GM23248 (cell line): ENCODE measurements around the gene C2orf81. TPM values are rescaled to one million over a fixed set of nuclear protein-coding genes. Genes with fewer than 3 reads are reported as not detected.

Experiments
- DNase-seq: peaks from one replicate; pipeline ENCODE4 v3.0.0-alpha.2; 2015
- H2AFZ ChIP-seq: fragments of 200-600 bp; sonication (generic); 2 replicates; pipeline ENCODE4 v1.6.1; 2016; ENCODE audit warnings: antibody characterized with exemption
- H3F3A ChIP-seq: fragments of 200-600 bp; sonication (generic); 2 replicates; pipeline ENCODE4 v1.6.1; 2016; ENCODE audit warnings: mild to moderate bottlenecking, antibody characterized with exemption, mixed run types; ENCODE audit not compliant: insufficient read depth
- H3K27ac ChIP-seq: fragments of 200-600 bp; sonication (generic); 2 replicates; pipeline ENCODE4 v1.5.1; 2016; ENCODE audit warnings: mild to moderate bottlenecking
- H3K27me3 ChIP-seq: fragments of 200-600 bp; sonication (generic); replicated peaks from 2 replicates; pipeline ENCODE4 v1.6.1; 2016; ENCODE audit warnings: mild to moderate bottlenecking; ENCODE audit not compliant: insufficient read depth
- H3K36me3 ChIP-seq: fragments of 200-600 bp; sonication (generic); 2 replicates; pipeline ENCODE4 v1.6.1; 2016; ENCODE audit warnings: low read depth, mild to moderate bottlenecking
- H3K4me1 ChIP-seq: fragments of 200-600 bp; sonication (generic); 2 replicates; pipeline ENCODE4 v1.6.1; 2016; ENCODE audit warnings: mild to moderate bottlenecking; ENCODE audit not compliant: insufficient read depth
- H3K4me2 ChIP-seq: fragments of 200-600 bp; sonication (generic); one replicate; pipeline ENCODE4 v1.6.1; 2016; ENCODE audit warnings: mild to moderate bottlenecking; ENCODE audit not compliant: unreplicated experiment
- H3K4me3 ChIP-seq: fragments of 200-600 bp; sonication (generic); 2 replicates; pipeline ENCODE4 v1.5.1; 2016; ENCODE audit warnings: mild to moderate bottlenecking
- H3K79me2 ChIP-seq: fragments of 200-600 bp; sonication (generic); 2 replicates; pipeline ENCODE4 v1.6.1; 2016; ENCODE audit warnings: mild to moderate bottlenecking; ENCODE audit not compliant: insufficient read depth
- H3K9ac ChIP-seq: fragments of 200-600 bp; sonication (generic); 2 replicates; pipeline ENCODE4 v1.6.1; 2016; ENCODE audit warnings: mild to moderate bottlenecking
- H3K9me2 ChIP-seq: fragments of 200-600 bp; sonication (generic); 2 replicates; pipeline ENCODE4 v1.6.1; 2016; ENCODE audit warnings: mixed run types, mild to moderate bottlenecking, moderate library complexity; ENCODE audit not compliant: insufficient read depth
- H3K9me3 ChIP-seq: fragments of 200-600 bp; sonication (generic); one replicate; pipeline ENCODE4 v1.6.1; 2017; ENCODE audit warnings: low read depth
- H4K20me1 ChIP-seq: fragments of 200-600 bp; sonication (generic); 2 replicates; pipeline ENCODE4 v1.6.0; 2016; ENCODE audit not compliant: insufficient read depth
- EZH2 ChIP-seq: fragments of 200-600 bp; sonication (generic); IDR thresholded peaks from 2 replicates; pipeline ENCODE4 v1.6.1; 2018; ENCODE audit warnings: antibody characterized with exemption, mild to moderate bottlenecking; ENCODE audit not compliant: insufficient read depth, poor library complexity, severe bottlenecking
- EZH2phosphoT487 ChIP-seq: fragments of 200-600 bp; sonication (generic); IDR thresholded peaks from 2 replicates; pipeline ENCODE4 v1.6.1; 2018; ENCODE audit warnings: antibody characterized with exemption, moderate library complexity, mild to moderate bottlenecking, low read depth; ENCODE audit not compliant: insufficient read depth
- WGBS, 2 experiments: methylation state at CpG; one replicate each; pipeline ENCODE4 v1.1.6; 2015 to 2017; ENCODE audit warnings: low lambda C conversion rate in 2 of 2, low coverage in 1 of 2; ENCODE audit errors: missing lambda C conversion rate in 2 of 2; 5-methylcytosine and 5-hydroxymethylcytosine counted together
- in situ Hi-C: fragments of 300-500 bp; cut with MboI; formaldehyde crosslinking; loops from 2 replicates; pipeline ENCODE4 v1.15.0; 2020
- polyA plus RNA-seq: library from polyadenylated mRNA; unstranded; fragments of >200 nt; fragmentation: Nextera tagmentation; extraction: Ambion mirVana; gene quantifications from 2 replicates; pipeline ENCODE4 v1.2.1, GENCODE V29; 2016
- total RNA-seq: library from RNA; depleted of rRNA; stranded (reverse); fragments of >200 nt; shearing (Covaris generic); gene quantifications from 2 replicates; pipeline ENCODE4 v1.2.3, GENCODE V29; 2014

C2orf81 gene
- total and polyA plus RNA-seq, 2 experiments from 2014 or later = 3.5 to 6.0 TPM

GRCh38 chr2:74391209-74391579 lies 30.2 kb downstream of the C2orf81 start:
- no peaks in the 10 kb centered on the region for H4K20me1 ChIP-seq
- no peaks in the 10 kb centered on the region for H3K27me3 ChIP-seq
- peak overlapping the region; percentile 98 for H2AFZ ChIP-seq
- peak overlapping the region; percentile 88 for H3K9ac ChIP-seq
- 0 to 2% methylated on average over 11 of the region's 11 CpGs for WGBS, 2 experiments
- H3K9me3 ChIP-seq = no peaks in the 10 kb centered on the region
- peak overlapping the region; percentile 94 for H3K4me2 ChIP-seq
- DNase-seq = peak; percentile 69
- no peaks in the 10 kb centered on the region for H3K9me2 ChIP-seq
- no peaks in the 10 kb centered on the region for H3K36me3 ChIP-seq
- H3F3A ChIP-seq = peaks cover 23% of the 10 kb centered on the region
- peak overlapping the region; percentile 89 for H3K4me3 ChIP-seq
- in situ Hi-C loops = no loop called here
- H3K4me1 ChIP-seq = peaks cover 42% of the 10 kb centered on the region
- TF ChIP-seq EZH2 = no peak
- TF ChIP-seq EZH2phosphoT487 = no peak
- peaks cover 53% of the 10 kb centered on the region for H3K79me2 ChIP-seq
- peak overlapping the region; percentile 75 for H3K27ac ChIP-seq

DNA sequence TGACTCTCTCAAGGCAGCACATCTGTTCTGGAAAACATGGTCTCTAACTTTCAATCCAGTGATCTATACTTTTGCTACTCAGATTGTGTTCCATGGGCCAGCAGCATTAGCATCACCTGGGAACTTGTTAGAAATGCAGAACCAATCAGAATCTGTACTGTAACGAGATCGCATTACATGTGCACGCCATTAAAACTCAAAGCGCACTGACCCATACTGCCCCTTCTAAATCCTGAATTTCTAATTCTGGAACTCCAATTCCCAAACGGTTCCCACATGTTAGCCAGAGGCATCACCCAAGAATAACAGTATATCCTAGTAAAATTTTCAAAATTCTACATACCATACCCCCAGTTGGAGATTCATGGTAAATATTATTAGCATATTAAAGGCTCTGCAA lies 30.8 kb downstream of the C2orf81 start:
- WGBS, 2 experiments = 46% methylated on average over 5 of the region's 5 CpGs
- H4K20me1 ChIP-seq = no peaks in the 10 kb centered on the region
- H3K4me3 ChIP-seq = peak overlapping the region; percentile 89

GRCh38 chr2:74387346-74387745 lies 34.1 kb downstream of the C2orf81 start:
- DNase-seq = peak; percentile 85
- Histone ChIP-seq H3K9me3 (no peaks in the 10 kb centered on the region), H3K4me2 (peak overlapping the region; percentile 64), H4K20me1 (no peaks in the 10 kb centered on the region), H3K27me3 (no peaks in the 10 kb centered on the region), H3F3A (peaks cover 44% of the 10 kb centered on the region), H3K9me2 (no peaks in the 10 kb centered on the region), H3K9ac (peak overlapping the region; percentile 49; the same call in 1 of the 2 replicates), H3K4me3 (0 out of 2 replicates have a peak overlapping the region, but pooled peaks have one; percentile 9), H3K27ac (peak overlapping the region; percentile 77), H3K4me1 (peaks cover 63% of the 10 kb centered on the region), H3K36me3 (no peaks in the 10 kb centered on the region), H2AFZ (no peak overlapping the region), H3K79me2 (peaks cover 85% of the 10 kb centered on the region)
- in situ Hi-C loops = no loop called here
- 7 to 13% methylated on average over 1 of the region's 1 CpG for WGBS, 2 experiments
- TF ChIP-seq EZH2phosphoT487 (no peak), EZH2 (no peak)

More for the DNA sequence above, 30.8 kb downstream of the C2orf81 start:
- H3K79me2 ChIP-seq = peaks cover 59% of the 10 kb centered on the region
- no peaks in the 10 kb centered on the region for H3K27me3 ChIP-seq
- no peak for DNase-seq
- no peak overlapping the region for H2AFZ ChIP-seq
- H3K9ac ChIP-seq = peak overlapping the region; percentile 88
- no peaks in the 10 kb centered on the region for H3K9me3 ChIP-seq
- no peak for TF ChIP-seq EZH2
- TF ChIP-seq EZH2phosphoT487 = no peak
- no peaks in the 10 kb centered on the region for H3K9me2 ChIP-seq
- H3K36me3 ChIP-seq = no peaks in the 10 kb centered on the region
- in situ Hi-C loops = no loop called here
- no peak overlapping the region for H3K27ac ChIP-seq
- peaks cover 42% of the 10 kb centered on the region for H3K4me1 ChIP-seq
- H3F3A ChIP-seq = peaks cover 23% of the 10 kb centered on the region
- H3K4me2 ChIP-seq = peak overlapping the region; percentile 94

DNA sequence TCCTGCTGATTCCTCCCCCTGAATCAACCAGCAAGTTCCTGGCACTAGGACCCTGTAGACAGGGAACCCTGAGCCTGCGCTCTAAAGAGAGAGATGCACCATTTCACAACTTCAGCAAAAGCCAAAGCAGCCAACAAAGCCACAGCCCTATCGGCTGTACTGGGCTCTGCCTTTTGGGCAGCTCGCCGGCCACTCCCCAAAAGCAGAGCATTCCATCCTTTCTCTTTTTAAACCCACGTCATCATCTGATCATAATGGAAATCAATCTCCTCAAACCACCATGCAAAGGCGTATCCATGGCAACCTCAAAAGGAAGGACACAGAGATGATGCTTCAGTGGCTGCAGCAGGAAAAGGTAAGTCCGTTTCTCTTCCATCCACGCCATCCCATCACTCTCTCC lies 36.0 kb downstream of the C2orf81 start:
- Histone ChIP-seq H4K20me1 (no peaks in the 10 kb centered on the region), H3K36me3 (no peaks in the 10 kb centered on the region), H3K27ac (no peak overlapping the region), H3K4me2 (no peak overlapping the region), H3K4me3 (no peak overlapping the region), H3K9ac (no peak overlapping the region), H3K9me3 (no peaks in the 10 kb centered on the region), H3K4me1 (peaks cover 63% of the 10 kb centered on the region), H3K27me3 (no peaks in the 10 kb centered on the region), H3K9me2 (no peaks in the 10 kb centered on the region), H2AFZ (no peak overlapping the region), H3F3A (peaks cover 51% of the 10 kb centered on the region), H3K79me2 (peaks cover 92% of the 10 kb centered on the region)
- peak; percentile 35 for DNase-seq
- in situ Hi-C loops = no loop called here
- WGBS, 2 experiments = 68 to 69% methylated on average over 8 of the region's 8 CpGs
- no peak for TF ChIP-seq EZH2
- no peak for TF ChIP-seq EZH2phosphoT487
